ENCODE results near the gene DLX1.

Gene DLX1

GRCh38 chr2:172081221-172082022 is 3.9 kb upstream of the DLX1 start:
- no peaks in the 10 kb centered on the region for H3K36me3 ChIP-seq (ENCODE audit: control insufficient read depth, insufficient read depth, low read length)
- no peaks in the 10 kb centered on the region for H3K4me1 ChIP-seq (ENCODE audit: control insufficient read depth, insufficient read depth, low read length, poor library complexity, severe bottlenecking)
- no peak overlapping the region for H3K4me3 ChIP-seq (ENCODE audit: extremely low read depth, insufficient read depth, low read length, poor library complexity, severe bottlenecking)
- WGBS, 2 experiments (ENCODE audit: insufficient coverage in 2 of 2) = 5 to 6% methylated on average over 27 to 29 of the region's 36 CpGs
- no peak overlapping the region for H3K27ac ChIP-seq (ENCODE audit: low read depth, low read length, severe bottlenecking)
- no peaks in the 10 kb centered on the region for H3K9me3 ChIP-seq (ENCODE audit: control insufficient read depth, low read length)

GRCh38 chr2:172082105-172082943 is 3.0 kb upstream of the DLX1 start:
- Histone ChIP-seq H3K36me3 (ENCODE audit: control insufficient read depth, insufficient read depth, low read length) (no peaks in the 10 kb centered on the region), H3K9me3 (ENCODE audit: control insufficient read depth, low read length) (no peaks in the 10 kb centered on the region), H3K27ac (ENCODE audit: low read depth, low read length, severe bottlenecking) (no peak overlapping the region), H3K4me3 (ENCODE audit: extremely low read depth, insufficient read depth, low read length, poor library complexity, severe bottlenecking) (no peak overlapping the region), H3K4me1 (ENCODE audit: control insufficient read depth, insufficient read depth, low read length, poor library complexity, severe bottlenecking) (no peaks in the 10 kb centered on the region)
- 0 to 5% methylated on average over 8 of the region's 14 CpGs for WGBS, 2 experiments (ENCODE audit: insufficient coverage in 2 of 2)

- H3K9me3 ChIP-seq (ENCODE audit: control insufficient read depth, low read length) = no peaks in the 10 kb centered on the region
- 2% methylated on average over 35 to 38 of the region's 42 CpGs for WGBS, 2 experiments (ENCODE audit: insufficient coverage in 2 of 2)
- peaks cover 4% of the 10 kb centered on the region for H3K4me1 ChIP-seq (ENCODE audit: control insufficient read depth, insufficient read depth, low read length, poor library complexity, severe bottlenecking)
- H3K4me3 ChIP-seq (ENCODE audit: extremely low read depth, insufficient read depth, low read length, poor library complexity, severe bottlenecking) = no peak overlapping the region
- no peaks in the 10 kb centered on the region for H3K36me3 ChIP-seq (ENCODE audit: control insufficient read depth, insufficient read depth, low read length)
- no peak overlapping the region for H3K27ac ChIP-seq (ENCODE audit: low read depth, low read length, severe bottlenecking)
Observed at GRCh38 chr2:172082944-172083627, 2.2 kb upstream of the DLX1 start.

- Histone ChIP-seq H3K27ac (ENCODE audit: low read depth, low read length, severe bottlenecking) (no peak overlapping the region), H3K9me3 (ENCODE audit: control insufficient read depth, low read length) (no peaks in the 10 kb centered on the region), H3K4me1 (ENCODE audit: control insufficient read depth, insufficient read depth, low read length, poor library complexity, severe bottlenecking) (peaks cover 5% of the 10 kb centered on the region), H3K4me3 (ENCODE audit: extremely low read depth, insufficient read depth, low read length, poor library complexity, severe bottlenecking) (peak overlapping the region; percentile 46), H3K36me3 (ENCODE audit: control insufficient read depth, insufficient read depth, low read length) (no peaks in the 10 kb centered on the region)
- 1 to 3% methylated on average over 8 to 17 of the region's 23 CpGs for WGBS, 2 experiments (ENCODE audit: insufficient coverage in 2 of 2)
Observed at GRCh38 chr2:172083628-172084394, 1.5 kb upstream of the DLX1 start.

- H3K27ac ChIP-seq (ENCODE audit: low read depth, low read length, severe bottlenecking) = no peak overlapping the region
- peaks cover 5% of the 10 kb centered on the region for H3K4me1 ChIP-seq (ENCODE audit: control insufficient read depth, insufficient read depth, low read length, poor library complexity, severe bottlenecking)
- no peaks in the 10 kb centered on the region for H3K9me3 ChIP-seq (ENCODE audit: control insufficient read depth, low read length)
- no peaks in the 10 kb centered on the region for H3K36me3 ChIP-seq (ENCODE audit: control insufficient read depth, insufficient read depth, low read length)
- peak overlapping the region; percentile 46 for H3K4me3 ChIP-seq (ENCODE audit: extremely low read depth, insufficient read depth, low read length, poor library complexity, severe bottlenecking)
- WGBS, 2 experiments (ENCODE audit: insufficient coverage in 2 of 2) = 0% methylated on average over 8 to 9 of the region's 17 CpGs
Observed at GRCh38 chr2:172084395-172084644, 987 bp upstream of the DLX1 start.

- Histone ChIP-seq H3K4me1 (ENCODE audit: control insufficient read depth, insufficient read depth, low read length, poor library complexity, severe bottlenecking) (peaks cover 5% of the 10 kb centered on the region), H3K4me3 (ENCODE audit: extremely low read depth, insufficient read depth, low read length, poor library complexity, severe bottlenecking) (peak overlapping the region; percentile 46), H3K27ac (ENCODE audit: low read depth, low read length, severe bottlenecking) (no peak overlapping the region), H3K36me3 (ENCODE audit: control insufficient read depth, insufficient read depth, low read length) (no peaks in the 10 kb centered on the region), H3K9me3 (ENCODE audit: control insufficient read depth, low read length) (no peaks in the 10 kb centered on the region)
- WGBS, 2 experiments (ENCODE audit: insufficient coverage in 2 of 2) = 0 to 1% methylated on average over 34 to 73 of the region's 76 CpGs
Observed at GRCh38 chr2:172084645-172085459, 455 bp upstream of the DLX1 start.

- 1% methylated on average over 35 to 41 of the region's 54 CpGs for WGBS, 2 experiments (ENCODE audit: insufficient coverage in 2 of 2)
- no peaks in the 10 kb centered on the region for H3K9me3 ChIP-seq (ENCODE audit: control insufficient read depth, low read length)
- peak overlapping the region; percentile 46 for H3K4me3 ChIP-seq (ENCODE audit: extremely low read depth, insufficient read depth, low read length, poor library complexity, severe bottlenecking)
- no peaks in the 10 kb centered on the region for H3K36me3 ChIP-seq (ENCODE audit: control insufficient read depth, insufficient read depth, low read length)
- peak overlapping the region; percentile 33 for H3K27ac ChIP-seq (ENCODE audit: low read depth, low read length, severe bottlenecking)
- peaks cover 5% of the 10 kb centered on the region for H3K4me1 ChIP-seq (ENCODE audit: control insufficient read depth, insufficient read depth, low read length, poor library complexity, severe bottlenecking)
Observed at GRCh38 chr2:172086241-172087206, 1.2 kb downstream of the DLX1 start.

- Histone ChIP-seq H3K4me1 (ENCODE audit: control insufficient read depth, insufficient read depth, low read length, poor library complexity, severe bottlenecking) (peaks cover 5% of the 10 kb centered on the region), H3K27ac (ENCODE audit: low read depth, low read length, severe bottlenecking) (peak overlapping the region; percentile 19), H3K36me3 (ENCODE audit: control insufficient read depth, insufficient read depth, low read length) (no peaks in the 10 kb centered on the region), H3K4me3 (ENCODE audit: extremely low read depth, insufficient read depth, low read length, poor library complexity, severe bottlenecking) (peak overlapping the region; percentile 46), H3K9me3 (ENCODE audit: control insufficient read depth, low read length) (no peaks in the 10 kb centered on the region)
- WGBS, 2 experiments (ENCODE audit: insufficient coverage in 2 of 2) = 1 to 3% methylated on average over 16 to 20 of the region's 31 CpGs
Observed at GRCh38 chr2:172087207-172087779, 2.0 kb downstream of the DLX1 start.

- H3K4me1 ChIP-seq (ENCODE audit: control insufficient read depth, insufficient read depth, low read length, poor library complexity, severe bottlenecking) = peaks cover 5% of the 10 kb centered on the region
- 5% methylated on average over 8 to 21 of the region's 23 CpGs for WGBS, 2 experiments (ENCODE audit: insufficient coverage in 2 of 2)
- H3K9me3 ChIP-seq (ENCODE audit: control insufficient read depth, low read length) = no peaks in the 10 kb centered on the region
- H3K4me3 ChIP-seq (ENCODE audit: extremely low read depth, insufficient read depth, low read length, poor library complexity, severe bottlenecking) = peak overlapping the region; percentile 46
- H3K27ac ChIP-seq (ENCODE audit: low read depth, low read length, severe bottlenecking) = no peak overlapping the region
- no peaks in the 10 kb centered on the region for H3K36me3 ChIP-seq (ENCODE audit: control insufficient read depth, insufficient read depth, low read length)
Observed at GRCh38 chr2:172087780-172088244, 2.5 kb downstream of the DLX1 start.
